ENCODE measurements around the gene CREB5.

CREB5 gene

GRCh38 chr7:28407651-28408050 is 4.7 kb upstream of the CREB5 start:
- no peak overlapping the region for H3K9ac ChIP-seq (ENCODE audit: low read length in 2 of 2)
- H3K36me3 ChIP-seq (ENCODE audit: control insufficient read depth in 2 of 2, insufficient read depth in 2 of 2, low read length in 2 of 2): no peaks in the 10 kb centered on the region
- H3K4me1 ChIP-seq (ENCODE audit: control insufficient read depth, insufficient read depth, low read length): peaks cover 17% of the 10 kb centered on the region
- H3K27me3 ChIP-seq (ENCODE audit: control insufficient read depth in 1 of 2, insufficient read depth in 2 of 2, low read length in 2 of 2): no peaks in the 10 kb centered on the region
- peak overlapping the region; percentile 86 for H3K27ac ChIP-seq (ENCODE audit: low read length)
- no peaks in the 10 kb centered on the region for H3K9me3 ChIP-seq (ENCODE audit: control insufficient read depth in 2 of 2, low read length in 2 of 2)
- no peak overlapping the region for H3K4me3 ChIP-seq (ENCODE audit: low read length in 2 of 2)

- Histone ChIP-seq H3K36me3 (ENCODE audit: control insufficient read depth in 2 of 2, insufficient read depth in 2 of 2, low read length in 2 of 2) (no peaks in the 10 kb centered on the region), H3K27me3 (ENCODE audit: control insufficient read depth in 1 of 2, insufficient read depth in 2 of 2, low read length in 2 of 2) (no peaks in the 10 kb centered on the region), H3K27ac (ENCODE audit: low read length) (peak overlapping the region; percentile 86), H3K4me1 (ENCODE audit: control insufficient read depth, insufficient read depth, low read length) (peaks cover 17% of the 10 kb centered on the region), H3K9ac (ENCODE audit: low read length in 2 of 2) (peak overlapping the region; percentile 19 to 58), H3K9me3 (ENCODE audit: control insufficient read depth in 2 of 2, low read length in 2 of 2) (no peaks in the 10 kb centered on the region), H3K4me3 (ENCODE audit: low read length in 2 of 2) (peak overlapping the region; percentile 29 to 55)
Measured at GRCh38 chr7:28408105-28408959, 4.0 kb upstream of the CREB5 start.

DNA sequence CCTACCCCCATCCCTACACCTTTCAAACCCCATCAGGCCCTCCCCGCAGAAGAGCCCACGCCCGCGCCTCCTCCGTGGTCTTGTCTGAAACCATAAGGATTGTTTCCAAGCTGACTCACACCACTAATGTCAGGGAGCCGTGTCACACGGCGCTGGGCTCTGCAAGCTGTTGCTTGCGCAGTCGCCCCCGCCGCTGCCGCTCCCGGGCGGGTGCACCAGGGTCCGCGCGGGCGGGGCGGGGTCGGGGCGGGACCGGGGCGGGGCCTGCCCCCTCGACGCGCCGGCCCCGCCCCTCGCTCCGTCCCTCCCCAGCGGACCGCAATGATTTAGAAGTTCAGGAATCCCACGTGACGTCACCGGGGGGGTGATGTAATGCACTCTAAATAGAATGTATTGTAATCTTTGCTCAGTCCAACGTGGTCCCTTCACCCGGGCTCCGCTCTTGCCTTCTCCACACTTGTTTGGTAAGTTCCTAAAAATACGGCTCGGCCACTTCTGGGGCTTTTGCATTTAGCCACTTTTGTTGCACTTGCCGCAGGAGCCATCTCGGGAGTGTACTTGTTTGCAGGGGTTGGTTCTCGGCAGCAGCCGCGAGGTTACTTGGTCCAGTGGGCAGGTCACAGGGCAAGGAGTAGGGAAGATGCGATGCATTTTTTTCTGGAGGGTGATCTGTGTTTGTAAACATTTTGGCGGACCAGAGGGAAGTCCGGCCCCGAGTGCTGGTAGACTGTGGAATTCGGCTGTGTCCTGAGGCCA is 3.2 kb upstream of the CREB5 start:
- peak overlapping the region; percentile 91 for H3K27ac ChIP-seq (ENCODE audit: low read length)

GRCh38 chr7:28409716-28410627 is 2.3 kb upstream of the CREB5 start:
- Histone ChIP-seq H3K36me3 (ENCODE audit: control insufficient read depth in 2 of 2, insufficient read depth in 2 of 2, low read length in 2 of 2) (no peaks in the 10 kb centered on the region), H3K9ac (ENCODE audit: low read length in 2 of 2) (peak overlapping the region; percentile 94 to 96), H3K9me3 (ENCODE audit: control insufficient read depth in 2 of 2, low read length in 2 of 2) (no peaks in the 10 kb centered on the region), H3K27ac (ENCODE audit: low read length) (peak overlapping the region; percentile 91), H3K27me3 (ENCODE audit: control insufficient read depth in 1 of 2, insufficient read depth in 2 of 2, low read length in 2 of 2) (no peaks in the 10 kb centered on the region), H3K4me1 (ENCODE audit: control insufficient read depth, insufficient read depth, low read length) (peaks cover 17% of the 10 kb centered on the region), H3K4me3 (ENCODE audit: low read length in 2 of 2) (peak overlapping the region; percentile 85 to 93)

More for the DNA sequence above, 3.2 kb upstream of the CREB5 start:
- no peaks in the 10 kb centered on the region for H3K9me3 ChIP-seq (ENCODE audit: control insufficient read depth in 2 of 2, low read length in 2 of 2)
- peaks cover 17% of the 10 kb centered on the region for H3K4me1 ChIP-seq (ENCODE audit: control insufficient read depth, insufficient read depth, low read length)
- no peaks in the 10 kb centered on the region for H3K36me3 ChIP-seq (ENCODE audit: control insufficient read depth in 2 of 2, insufficient read depth in 2 of 2, low read length in 2 of 2)
- H3K4me3 ChIP-seq (ENCODE audit: low read length in 2 of 2): peak overlapping the region; percentile 85 to 93
- H3K27me3 ChIP-seq (ENCODE audit: control insufficient read depth in 1 of 2, insufficient read depth in 2 of 2, low read length in 2 of 2): no peaks in the 10 kb centered on the region
- H3K9ac ChIP-seq (ENCODE audit: low read length in 2 of 2): peak overlapping the region; percentile 94 to 96

DNA sequence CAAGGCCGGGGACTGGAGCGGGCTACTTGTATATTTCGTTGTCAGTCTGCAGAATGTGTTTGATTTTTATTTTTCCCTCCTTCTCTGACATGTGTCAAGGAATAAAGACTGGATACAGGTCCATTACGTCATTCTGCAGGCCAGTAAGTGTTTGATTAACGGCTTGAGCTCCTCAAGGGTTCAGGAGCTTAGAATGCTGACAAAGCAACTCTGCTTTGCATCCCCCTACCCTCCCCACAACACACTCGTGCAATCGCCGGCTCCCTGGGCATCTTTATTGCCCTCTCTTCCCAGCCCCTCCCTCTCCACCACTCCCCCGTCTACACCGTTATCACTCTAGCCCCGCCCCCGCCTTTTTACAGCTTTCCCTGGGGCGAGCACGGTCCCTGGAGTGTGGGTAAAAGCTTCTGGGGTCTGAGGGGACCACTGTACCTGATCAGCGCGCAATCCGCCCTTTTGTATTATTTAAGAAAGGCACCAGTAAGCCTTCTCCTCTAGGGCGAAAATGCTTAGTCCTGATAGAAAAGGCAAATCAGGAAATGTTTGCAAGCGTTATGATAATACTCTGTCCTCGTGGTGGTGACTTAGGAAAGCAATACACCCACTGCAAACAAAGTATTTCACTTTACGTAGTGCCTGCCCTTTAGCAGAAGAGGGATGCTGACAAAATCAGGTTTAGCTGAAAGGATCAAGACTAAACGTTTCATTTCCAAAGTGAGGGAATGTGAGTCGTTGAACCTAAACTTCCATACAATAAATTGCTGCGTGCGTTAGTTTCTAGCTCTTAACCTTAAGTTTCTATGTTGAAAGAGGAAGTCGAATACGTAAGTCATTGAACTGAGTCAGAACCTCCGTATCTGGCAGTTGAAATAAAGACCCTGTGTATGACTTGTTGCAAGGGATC is 1.4 kb upstream of the CREB5 start:
- Histone ChIP-seq H3K36me3 (ENCODE audit: control insufficient read depth in 2 of 2, insufficient read depth in 2 of 2, low read length in 2 of 2) (no peaks in the 10 kb centered on the region), H3K9me3 (ENCODE audit: control insufficient read depth in 2 of 2, low read length in 2 of 2) (no peaks in the 10 kb centered on the region), H3K27me3 (ENCODE audit: control insufficient read depth in 1 of 2, insufficient read depth in 2 of 2, low read length in 2 of 2) (no peaks in the 10 kb centered on the region), H3K4me3 (ENCODE audit: low read length in 2 of 2) (peak overlapping the region; percentile 85 to 93), H3K27ac (ENCODE audit: low read length) (no peak overlapping the region), H3K9ac (ENCODE audit: low read length in 2 of 2) (peak overlapping the region; percentile 68 to 94), H3K4me1 (ENCODE audit: control insufficient read depth, insufficient read depth, low read length) (peaks cover 17% of the 10 kb centered on the region)

DNA sequence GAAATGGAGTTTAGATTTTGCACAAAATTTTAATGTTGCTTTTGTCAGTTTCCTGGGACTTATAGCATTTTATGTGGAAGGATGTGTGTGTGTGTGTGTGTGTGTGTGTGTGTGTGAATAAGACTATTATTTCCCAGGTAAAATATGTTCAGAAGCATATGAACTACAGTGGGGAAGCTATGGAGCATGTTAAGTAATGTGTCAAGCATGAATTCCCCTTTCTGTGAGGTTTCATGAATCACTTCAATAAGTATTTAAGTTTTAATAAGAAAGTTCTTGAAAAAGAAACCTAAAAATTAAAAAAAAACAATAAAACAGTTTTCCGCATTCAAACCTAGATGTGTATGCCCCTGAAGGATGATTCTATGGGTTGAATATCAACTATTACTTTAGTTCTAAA is 693 bp downstream of the CREB5 start:
- peaks cover 16% of the 10 kb centered on the region for H3K4me1 ChIP-seq (ENCODE audit: control insufficient read depth, insufficient read depth, low read length)
- H3K36me3 ChIP-seq (ENCODE audit: control insufficient read depth in 2 of 2, insufficient read depth in 2 of 2, low read length in 2 of 2): no peaks in the 10 kb centered on the region
- H3K4me3 ChIP-seq (ENCODE audit: low read length in 2 of 2): no peak overlapping the region
- no peaks in the 10 kb centered on the region for H3K27me3 ChIP-seq (ENCODE audit: control insufficient read depth in 1 of 2, insufficient read depth in 2 of 2, low read length in 2 of 2)
- H3K9ac ChIP-seq (ENCODE audit: low read length in 2 of 2): no peak overlapping the region
- H3K9me3 ChIP-seq (ENCODE audit: control insufficient read depth in 2 of 2, low read length in 2 of 2): no peaks in the 10 kb centered on the region
- no peak overlapping the region for H3K27ac ChIP-seq (ENCODE audit: low read length)

DNA sequence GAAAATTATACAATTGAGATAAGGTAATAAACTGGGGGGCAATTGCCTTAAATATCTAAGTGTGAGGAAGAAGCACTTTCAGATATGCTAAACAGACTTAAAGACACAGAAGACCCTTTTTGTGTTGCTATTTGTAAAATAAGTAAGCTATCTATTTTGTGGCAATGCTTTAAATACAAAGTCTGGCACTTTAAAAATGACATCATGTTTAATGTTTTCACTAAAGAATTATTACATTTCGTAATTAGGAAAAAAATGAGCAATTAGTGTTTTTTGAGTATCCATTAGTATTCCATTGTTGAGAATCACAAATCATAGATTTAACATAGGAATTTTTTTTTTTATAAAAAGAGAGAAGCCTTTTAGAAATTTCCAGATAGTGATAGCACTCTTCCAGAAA is 2.1 kb downstream of the CREB5 start:
- Histone ChIP-seq H3K27me3 (ENCODE audit: control insufficient read depth in 1 of 2, insufficient read depth in 2 of 2, low read length in 2 of 2) (no peaks in the 10 kb centered on the region), H3K9me3 (ENCODE audit: control insufficient read depth in 2 of 2, low read length in 2 of 2) (no peaks in the 10 kb centered on the region), H3K4me1 (ENCODE audit: control insufficient read depth, insufficient read depth, low read length) (peaks cover 10% of the 10 kb centered on the region), H3K27ac (ENCODE audit: low read length) (no peak overlapping the region), H3K9ac (ENCODE audit: low read length in 2 of 2) (no peak overlapping the region), H3K36me3 (ENCODE audit: control insufficient read depth in 2 of 2, insufficient read depth in 2 of 2, low read length in 2 of 2) (no peaks in the 10 kb centered on the region), H3K4me3 (ENCODE audit: low read length in 2 of 2) (no peak overlapping the region)

DNA sequence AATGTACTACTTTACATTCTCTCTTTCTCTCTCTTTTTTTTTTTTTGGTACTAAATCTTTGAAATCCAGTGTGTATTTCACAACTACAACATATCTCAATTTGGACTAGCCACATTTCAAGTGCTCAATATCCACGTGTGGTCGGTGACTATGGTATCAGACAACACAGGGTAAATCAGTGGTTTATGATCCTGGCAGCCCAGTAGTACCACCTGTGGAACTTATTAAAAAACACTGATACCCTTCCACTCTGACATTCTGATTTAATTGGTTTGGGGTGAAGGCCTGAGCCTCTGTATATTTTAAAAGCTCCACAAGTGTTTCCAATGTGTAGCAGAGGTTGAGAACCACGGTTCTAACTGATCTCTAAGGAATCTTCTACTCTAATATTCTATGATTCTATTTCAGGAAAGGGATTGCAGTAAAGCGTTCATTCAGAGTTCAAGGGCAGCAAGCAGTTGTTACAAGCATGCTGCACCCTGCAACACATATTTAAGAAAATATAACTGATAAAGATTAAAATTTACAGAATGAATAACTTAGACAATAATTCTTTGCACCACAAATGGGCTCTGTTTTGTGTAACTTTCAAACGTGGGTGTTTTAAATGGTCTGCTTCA is 5.1 kb downstream of the CREB5 start:
- no peaks in the 10 kb centered on the region for H3K36me3 ChIP-seq (ENCODE audit: control insufficient read depth in 2 of 2, insufficient read depth in 2 of 2, low read length in 2 of 2)
- no peak overlapping the region for H3K4me3 ChIP-seq (ENCODE audit: low read length in 2 of 2)
- H3K9me3 ChIP-seq (ENCODE audit: control insufficient read depth in 2 of 2, low read length in 2 of 2): no peaks in the 10 kb centered on the region
- no peaks in the 10 kb centered on the region for H3K4me1 ChIP-seq (ENCODE audit: control insufficient read depth, insufficient read depth, low read length)
- no peaks in the 10 kb centered on the region for H3K27me3 ChIP-seq (ENCODE audit: control insufficient read depth in 1 of 2, insufficient read depth in 2 of 2, low read length in 2 of 2)
- no peak overlapping the region for H3K9ac ChIP-seq (ENCODE audit: low read length in 2 of 2)
- H3K27ac ChIP-seq (ENCODE audit: low read length): no peak overlapping the region

DNA sequence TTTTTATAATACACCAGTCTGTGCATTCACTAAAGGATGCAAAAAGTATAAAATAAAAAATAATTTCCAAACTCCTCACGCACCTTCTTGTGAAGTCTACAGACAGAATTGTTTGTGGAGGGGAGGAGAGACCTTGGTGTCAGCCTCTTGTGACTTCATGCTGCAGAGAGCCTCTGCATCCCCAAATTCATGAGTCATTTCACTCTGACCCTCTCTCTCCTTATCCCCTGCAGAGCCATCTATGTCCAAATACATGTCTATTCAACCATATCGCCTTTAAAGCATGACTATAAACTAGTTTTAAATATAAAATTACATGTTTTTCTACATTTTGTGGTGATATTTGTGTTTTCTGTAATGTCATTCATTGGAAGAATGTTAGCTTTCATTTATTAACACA is 6.0 kb downstream of the CREB5 start:
- Histone ChIP-seq H3K27ac (ENCODE audit: low read length) (no peak overlapping the region), H3K9me3 (ENCODE audit: control insufficient read depth in 2 of 2, low read length in 2 of 2) (no peaks in the 10 kb centered on the region), H3K9ac (ENCODE audit: low read length in 2 of 2) (no peak overlapping the region), H3K4me1 (ENCODE audit: control insufficient read depth, insufficient read depth, low read length) (no peaks in the 10 kb centered on the region), H3K36me3 (ENCODE audit: control insufficient read depth in 2 of 2, insufficient read depth in 2 of 2, low read length in 2 of 2) (no peaks in the 10 kb centered on the region), H3K27me3 (ENCODE audit: control insufficient read depth in 1 of 2, insufficient read depth in 2 of 2, low read length in 2 of 2) (no peaks in the 10 kb centered on the region), H3K4me3 (ENCODE audit: low read length in 2 of 2) (no peak overlapping the region)

Measured in stomach smooth muscle (tissue), 2 donors.